ENCODE results near the gene MS4A4E.

DNA sequence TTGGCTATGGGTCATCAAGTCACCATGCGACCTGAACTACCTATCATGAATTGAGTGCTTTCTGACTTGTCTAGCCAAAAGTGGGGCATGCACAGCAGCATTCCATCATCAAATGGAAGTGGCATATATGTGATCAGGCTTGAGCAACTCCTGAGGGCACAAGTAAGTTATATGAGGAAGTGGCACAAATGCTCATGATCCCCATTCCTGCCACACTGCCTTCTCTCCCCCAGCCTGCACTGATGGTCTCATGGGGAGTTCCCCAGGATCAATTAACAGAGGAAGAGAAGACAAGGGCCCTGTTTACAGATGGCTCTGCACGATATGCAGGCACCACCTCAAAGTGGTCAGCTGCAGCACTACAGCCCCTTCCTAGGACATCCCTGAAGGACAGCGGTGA is 21.8 kb downstream of the MS4A4E start:
- no peak for TF ChIP-seq YY1 (IDR thresholded peaks at IDR 0.05; ENCODE audit: insufficient read depth, insufficient read length)
- TF ChIP-seq ZNF274 (IDR thresholded peaks at IDR 0.05; ENCODE audit: low read depth, low read length), result no peak
- TF ChIP-seq SUZ12 (IDR thresholded peaks at IDR 0.05; ENCODE audit: extremely low read depth, insufficient read depth, insufficient read length), result no peak
